Sigmoid colon (tissue), 4 donors: ENCODE measurements around the gene CCDC178.

Experiments used
- CTCF ChIP-seq, 4 experiments: fragments of 450-650 bp in 3 of 4; fragments of 200-600 bp in 1 of 4; IDR thresholded peaks; one replicate each; pipeline ENCODE4 v1.5.1; 2016 to 2019; ENCODE audit warnings: antibody characterized with exemption in 4 of 4, mild to moderate bottlenecking in 3 of 4, moderate library complexity in 2 of 4
- EP300 ChIP-seq, 4 donors: sonication (generic); formaldehyde crosslinking; IDR thresholded peaks; one replicate each; pipeline ENCODE4 v1.6.1; 2017; ENCODE audit warnings: antibody characterized with exemption in 4 of 4
- POLR2A ChIP-seq, 2 donors: fragments of 450-650 bp; IDR thresholded peaks; one replicate each; pipeline ENCODE4 v1.6.1; 2016; ENCODE audit warnings: antibody characterized with exemption in 2 of 2, mild to moderate bottlenecking in 2 of 2, moderate library complexity in 2 of 2
- POLR2AphosphoS5 ChIP-seq, 4 donors: sonication (generic); formaldehyde crosslinking; IDR thresholded peaks; one replicate each; pipeline ENCODE4 v1.6.1; 2017; ENCODE audit warnings: antibody characterized with exemption in 4 of 4

GRCh38 chr18:33161131-33161530, 279.4 kb downstream of the CCDC178 start:
- no peak for TF ChIP-seq POLR2A (IDR thresholded peaks at IDR 0.05)
- no peak for TF ChIP-seq EP300 (IDR thresholded peaks at IDR 0.05)
- no peak for TF ChIP-seq CTCF (IDR thresholded peaks at IDR 0.05)
- no peak for TF ChIP-seq POLR2AphosphoS5 (IDR thresholded peaks at IDR 0.05)
